Endothelial cell of umbilical vein (primary cell): Measurements from ENCODE around the gene SERPINA5.

Source experiments
- CTCF ChIP-seq, 2 donors: IDR thresholded peaks; 1 replicate in 1 of 2; 2 replicates in 1 of 2; pipeline ENCODE4 v1.5.1; 2011; ENCODE audit warnings: low read length in 2 of 2, mild to moderate bottlenecking in 2 of 2, moderate library complexity in 2 of 2, control low read depth in 1 of 2, inconsistent platforms in 1 of 2, low read depth in 1 of 2; ENCODE audit not compliant: insufficient read depth in 1 of 2; ENCODE audit errors: extremely low read depth in 1 of 2
- EZH2 ChIP-seq: IDR thresholded peaks from 2 replicates; pipeline ENCODE4 v1.6.1; 2012; ENCODE audit warnings: borderline replicate concordance, low read depth, mild to moderate bottlenecking, moderate library complexity, low read length, inconsistent platforms; ENCODE audit not compliant: severe bottlenecking
- FOS ChIP-seq: IDR thresholded peaks from 2 replicates; pipeline ENCODE4 v1.6.1; 2011; ENCODE audit warnings: mild to moderate bottlenecking, low read length, moderate library complexity, borderline replicate concordance; ENCODE audit not compliant: insufficient read depth
- GATA2 ChIP-seq: IDR thresholded peaks from 2 replicates; pipeline ENCODE4 v1.7.0; 2011; ENCODE audit warnings: low read depth, mild to moderate bottlenecking, moderate library complexity, mixed read lengths, low read length; ENCODE audit not compliant: insufficient read length, insufficient read depth
- JUN ChIP-seq: IDR thresholded peaks from 2 replicates; pipeline ENCODE4 v1.6.1; 2011; ENCODE audit warnings: borderline replicate concordance, low read depth; ENCODE audit not compliant: insufficient read length, insufficient read depth
- MAX ChIP-seq: IDR thresholded peaks from 2 replicates; pipeline ENCODE4 v1.6.1; 2011; ENCODE audit not compliant: insufficient read depth, insufficient read length
- POLR2A ChIP-seq: IDR thresholded peaks from 2 replicates; pipeline ENCODE4 v1.6.1; 2012; ENCODE audit warnings: low read depth, mild to moderate bottlenecking, control low read depth, low read length
- POLR2AphosphoS5 ChIP-seq: IDR thresholded peaks from 2 replicates; pipeline ENCODE4 v1.6.1; 2012; ENCODE audit warnings: low read depth, mild to moderate bottlenecking, control low read depth, low read length, moderate library complexity; ENCODE audit not compliant: insufficient read depth

- TF ChIP-seq CTCF (IDR thresholded peaks at IDR 0.05; ENCODE audit: extremely low read depth in 1 of 2, insufficient read depth in 1 of 2, low read depth in 1 of 2, low read length in 2 of 2) (no peak), JUN (no peak), GATA2 (no peak), EZH2 (no peak), POLR2A (no peak), POLR2AphosphoS5 (no peak), FOS (no peak), MAX (no peak)
Observed at GRCh38 chr14:94582851-94583250, 1.6 kb downstream of the SERPINA5 start.
